Measurements from ENCODE around the gene SMC1A. TPM values are rescaled to one million over a fixed set of nuclear protein-coding genes. Genes with fewer than 3 reads are reported as not detected.
A peak's percentile ranks its signal among the peaks of the same experiment; 100 is the strongest.

Gene SMC1A
- total and polyA plus RNA-seq, 2 of the 8 experiments (the other 6 are each of a cell fraction or from before 2014, with no cell fraction given) = 22.2 to 98.1 TPM

GRCh38 chrX:53440621-53441517 lies 18.4 kb upstream of the SMC1A start:
- POLR2A ChIA-PET (ENCODE audit: partially characterized antibody) = no interaction called here
- no peak overlapping the region for H2BK120ac ChIP-seq (replicated peaks; ENCODE audit: low read depth, low read length)
- no peak for FAIRE-seq
- no peak overlapping the region for H2AK5ac ChIP-seq (ENCODE audit: low read depth, low read length)
- H3K18ac ChIP-seq (ENCODE audit: extremely low read depth, low read length) = no peak overlapping the region; the same call in 1 of the 2 replicates
- no peak overlapping the region for H4K5ac ChIP-seq (ENCODE audit: insufficient read length, low read depth, low read length)
- H3K79me1 ChIP-seq (ENCODE audit: low read depth, low read length) = no peaks in the 10 kb centered on the region
- H3K4ac ChIP-seq (replicated peaks; ENCODE audit: insufficient read length, low read depth, low read length) = no peak overlapping the region
- H3K27ac ChIP-seq (ENCODE audit: low read depth, low read length) = no peak overlapping the region
- H2BK15ac ChIP-seq (ENCODE audit: low read length) = no peak overlapping the region
- TF ChIP-seq RNF2 (IDR thresholded peaks at IDR 0.05; ENCODE audit: borderline replicate concordance, low read depth, low read length, missing control alignments, poor library complexity, severe bottlenecking) (no peak), KDM4A (IDR thresholded peaks at IDR 0.05; ENCODE audit: low read depth, low read length, severe bottlenecking) (peak; percentile 27), SIN3A (conservative IDR thresholded peaks at IDR 0.05 in 1 of 2, IDR thresholded peaks at IDR 0.05 in 1 of 2; ENCODE audit: low read depth in 1 of 2, low read length in 2 of 2) (peak; percentile 36 to 65; a peak in 2 of 4 replicates)
- no peak overlapping the region for H3K56ac ChIP-seq (replicated peaks; ENCODE audit: insufficient read length, low read depth, low read length)
- peak overlapping the region; percentile 56 to 66 (median 62); a peak in 7 of 8 replicates for H3K4me3 ChIP-seq (ENCODE audit: extremely low read depth in 1 of 4, insufficient read depth in 2 of 4, low read depth in 3 of 4, low read length in 4 of 4)
- no peak overlapping the region for H2BK5ac ChIP-seq (ENCODE audit: low read depth, low read length)
- no peak overlapping the region for H3K9ac ChIP-seq (replicated peaks in 1 of 4; ENCODE audit: extremely low read depth in 1 of 4, low read depth in 3 of 4, low read length in 3 of 4)
- peak overlapping the region; percentile 74 to 90 for H3K4me2 ChIP-seq (ENCODE audit: insufficient read depth in 1 of 2, low read depth in 2 of 2, low read length in 2 of 2)
- H3K27me3 ChIP-seq (replicated peaks in 1 of 4; ENCODE audit: control insufficient read depth in 3 of 4, extremely low read depth in 1 of 4, insufficient read depth in 3 of 4, low read length in 3 of 4) = peaks cover 0 to 12% (median 7%) of the 10 kb centered on the region in 4 experiments; a peak in 5 of 7 replicates
- H3K36me3 ChIP-seq (ENCODE audit: control insufficient read depth in 2 of 4, insufficient read depth in 4 of 4, low read length in 3 of 4) = no peaks in the 10 kb centered on the region
- 20% methylated on average over 14 of the region's 39 CpGs; no CpG with 5 or more reads in 1 of the 2 experiments for WGBS, 2 experiments (ENCODE audit: extremely low coverage in 1 of 2, insufficient coverage in 1 of 2, insufficient read length in 1 of 2, insufficient replicate concordance in 2 of 2, low coverage in 1 of 2, low lambda C conversion rate in 2 of 2, missing lambda C conversion rate in 1 of 2)
- H2BK20ac ChIP-seq (ENCODE audit: low read length) = no peak overlapping the region
- no peaks in the 10 kb centered on the region for H4K20me1 ChIP-seq (replicated peaks in 1 of 2; ENCODE audit: control insufficient read depth in 1 of 2, insufficient read depth in 2 of 2, low read length in 2 of 2)
- no peaks in the 10 kb centered on the region for H3K9me3 ChIP-seq (ENCODE audit: insufficient read depth in 2 of 2, low read depth in 1 of 2, low read length in 1 of 2)
- DNase-seq (ENCODE audit: low read depth in 1 of 2, low spot score in 2 of 2) = peak in 1 of 2 experiments; percentile 47
- peaks cover 5% of the 10 kb centered on the region; the same call in 1 of the 2 replicates for H3K23me2 ChIP-seq (ENCODE audit: low read depth, low read length)
- H4K91ac ChIP-seq (replicated peaks; ENCODE audit: insufficient read length, low read length) = no peak overlapping the region
- H2AFZ ChIP-seq (ENCODE audit: low read length) = peak overlapping the region; percentile 90; the same call in 1 of the 2 replicates
- no peak overlapping the region for H3K23ac ChIP-seq (ENCODE audit: insufficient read length)
- CTCF ChIA-PET (ENCODE audit: partially characterized antibody) = interaction anchor here (0.8 to 0.9 kb wide), 2 partner anchors 32 to 157 kb away, joined by 3 read pairs; no protein-coding TSS in a partner anchor
- 0 out of 7 replicates have a peak, but pooled peaks cover 0 to 3% (median 0%) of the 10 kb centered on the region in 4 experiments for H3K4me1 ChIP-seq (replicated peaks in 1 of 4; ENCODE audit: control insufficient read depth in 3 of 4, insufficient read depth in 4 of 4, low read length in 3 of 4)
- no peak overlapping the region for H4K8ac ChIP-seq (ENCODE audit: extremely low read depth, insufficient read depth, low read length)
- no peak overlapping the region for H3K14ac ChIP-seq (ENCODE audit: insufficient read length)
- H2BK12ac ChIP-seq (ENCODE audit: low read depth, low read length) = no peak overlapping the region
- H3K79me2 ChIP-seq (ENCODE audit: control insufficient read depth in 1 of 2, insufficient read depth in 2 of 2, low read length in 2 of 2) = no peaks in the 10 kb centered on the region
